GM19025 (cell line): Measurements from ENCODE around the gene KRTAP10-1.
"Not testable (repeated sequence)": the region's sequence is repeated elsewhere in the genome, so short reads cannot be mapped to it uniquely, and the experiment has no call there.

Experiments
- ATAC-seq: cut with Tn5 transposase; IDR thresholded peaks from one replicate; pipeline ENCODE4 v1.9.1; 2021; ENCODE audit warnings: mild to moderate bottlenecking, low read depth, moderate library complexity; ENCODE audit not compliant: unreplicated experiment

Gene KRTAP10-1, protein sequence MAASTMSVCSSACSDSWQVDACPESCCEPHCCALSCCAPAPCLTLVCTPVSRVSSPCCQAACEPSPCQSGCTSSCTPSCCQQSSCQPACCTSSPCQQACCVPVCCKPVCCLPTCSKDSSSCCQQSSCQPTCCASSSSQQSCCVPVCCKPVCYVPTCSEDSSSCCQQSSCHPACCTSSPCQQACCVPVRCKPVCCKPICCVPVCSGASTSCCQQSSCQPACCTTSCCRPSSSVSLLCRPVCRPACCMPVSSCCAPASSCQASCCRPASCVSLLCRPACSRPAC

DNA sequence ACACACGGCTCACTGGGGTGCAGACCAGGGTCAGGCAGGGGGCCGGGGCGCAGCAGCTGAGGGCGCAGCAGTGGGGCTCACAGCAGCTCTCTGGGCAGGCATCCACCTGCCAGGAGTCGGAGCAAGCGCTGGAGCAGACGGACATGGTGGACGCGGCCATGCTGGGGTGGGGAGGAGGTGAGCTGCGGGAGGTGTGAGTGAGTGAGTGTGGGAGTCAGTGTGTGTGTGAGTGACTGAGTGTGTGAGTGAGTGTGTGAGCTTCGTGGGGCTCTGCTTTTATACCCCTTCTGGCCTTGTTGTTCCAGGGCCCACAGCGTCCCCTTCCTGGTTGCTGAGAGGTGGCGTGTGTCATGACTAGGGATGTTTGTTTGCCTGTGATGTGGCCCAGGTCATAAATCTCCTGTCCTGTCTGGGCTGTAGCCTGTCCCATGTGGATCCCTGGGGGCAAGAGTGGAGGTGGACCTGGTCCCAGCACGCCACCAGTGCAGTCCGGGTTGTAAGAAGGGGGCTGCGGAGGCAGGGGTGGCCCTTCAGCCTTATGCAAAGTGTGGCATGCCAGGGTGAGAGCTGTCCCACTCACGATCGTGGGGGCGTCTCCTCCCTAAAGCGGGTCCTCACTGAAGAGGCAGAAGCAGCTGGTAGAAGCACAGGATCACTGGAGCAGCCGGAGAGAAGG, at the start of gene KRTAP10-1:
TSS of gene KRTAP10-1 (minus strand) at position 205 of the 676 bp plus-strand sequence. CDS start at position 160, 45 bp downstream.
- no peak for ATAC-seq

DNA sequence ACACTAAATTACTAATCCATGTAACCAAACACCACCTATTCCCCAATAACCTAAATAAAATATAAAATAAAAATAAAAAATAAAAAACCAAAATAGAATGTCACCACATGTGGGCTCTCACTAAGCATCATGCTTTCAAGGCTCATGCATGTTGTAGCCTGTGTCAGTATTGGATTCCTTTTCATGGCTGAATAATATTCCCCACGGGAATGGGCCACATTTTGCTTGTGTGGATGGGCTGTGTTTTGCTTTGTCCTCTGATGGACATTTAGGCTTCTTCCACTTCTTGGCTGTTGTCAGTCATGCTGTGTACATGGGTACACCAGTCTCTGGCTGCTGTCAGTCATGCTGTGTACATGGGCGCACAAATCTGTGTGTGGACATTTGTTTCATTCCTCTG, 49.1 kb upstream of the KRTAP10-1 start:
- ATAC-seq, result no peak

DNA sequence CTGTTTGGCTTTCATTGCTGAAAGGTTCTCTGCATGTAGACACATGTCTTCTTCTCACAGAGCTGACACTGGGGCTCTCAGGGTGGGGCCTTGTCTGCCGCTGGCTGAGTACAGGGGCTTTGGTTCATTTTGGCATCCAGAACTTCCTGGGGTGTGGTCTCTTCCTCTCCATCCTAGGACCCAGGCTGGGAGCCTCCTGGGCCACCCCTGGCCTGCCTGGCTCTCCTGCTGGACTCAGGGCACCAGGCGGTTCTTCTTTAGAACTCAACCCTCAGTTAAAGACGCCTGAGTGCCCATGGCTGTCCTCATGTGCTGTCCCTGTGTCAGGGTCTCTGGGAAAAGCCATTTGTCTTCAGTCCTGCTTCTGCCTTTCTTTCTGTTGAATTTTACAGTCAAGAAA, 45.9 kb upstream of the KRTAP10-1 start:
- no peak for ATAC-seq

DNA sequence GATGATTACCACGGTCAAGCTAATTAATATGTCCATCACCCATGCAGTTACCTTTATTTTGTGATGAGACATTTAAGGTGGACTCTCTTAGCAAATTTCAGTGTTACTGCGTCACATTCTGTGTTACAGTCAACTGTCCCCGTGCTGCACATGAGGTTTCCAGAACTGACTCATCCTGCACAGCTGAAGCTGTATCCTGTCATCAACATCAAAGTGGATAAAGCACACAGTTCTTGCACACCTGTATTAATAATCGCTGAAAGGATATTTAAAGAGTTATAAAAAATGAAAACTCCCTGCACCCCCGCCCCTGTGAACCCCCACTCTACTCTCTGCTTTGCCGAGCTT, 43.8 kb upstream of the KRTAP10-1 start:
- no peak for ATAC-seq

DNA sequence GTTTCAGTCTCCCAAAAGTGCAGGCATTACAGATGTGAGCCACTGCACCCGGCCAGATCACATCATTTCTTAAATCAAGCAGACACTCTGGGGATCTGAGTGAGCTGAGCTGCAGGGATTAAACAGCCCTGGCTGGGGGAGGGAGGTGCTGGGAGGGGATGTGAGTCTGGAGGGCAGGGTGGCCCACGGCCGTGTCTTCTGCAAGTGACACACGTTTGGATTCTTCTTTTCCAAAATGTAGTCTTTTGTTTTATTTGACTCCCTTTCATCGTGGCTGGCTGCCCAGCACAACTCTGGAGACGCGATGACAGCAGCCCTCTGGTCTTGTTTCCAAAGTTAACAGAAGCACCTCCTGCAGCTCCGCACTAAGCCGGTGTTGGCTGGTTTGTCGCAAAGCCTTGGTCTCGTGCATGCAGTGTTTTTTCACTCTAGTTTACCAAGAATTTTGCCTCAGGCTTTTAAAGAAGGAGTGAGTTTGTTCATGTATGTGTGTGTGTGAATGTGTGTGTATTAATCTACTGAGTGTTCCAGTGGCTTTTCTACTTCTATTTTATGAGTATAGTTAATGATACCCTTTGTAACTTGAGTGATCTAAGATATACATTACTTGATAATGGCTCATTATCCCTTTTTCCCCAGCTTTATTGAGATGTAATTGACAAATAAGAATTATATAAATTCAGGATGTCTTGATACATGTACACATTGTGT, 43.2 kb upstream of the KRTAP10-1 start:
- ATAC-seq, result no peak

DNA sequence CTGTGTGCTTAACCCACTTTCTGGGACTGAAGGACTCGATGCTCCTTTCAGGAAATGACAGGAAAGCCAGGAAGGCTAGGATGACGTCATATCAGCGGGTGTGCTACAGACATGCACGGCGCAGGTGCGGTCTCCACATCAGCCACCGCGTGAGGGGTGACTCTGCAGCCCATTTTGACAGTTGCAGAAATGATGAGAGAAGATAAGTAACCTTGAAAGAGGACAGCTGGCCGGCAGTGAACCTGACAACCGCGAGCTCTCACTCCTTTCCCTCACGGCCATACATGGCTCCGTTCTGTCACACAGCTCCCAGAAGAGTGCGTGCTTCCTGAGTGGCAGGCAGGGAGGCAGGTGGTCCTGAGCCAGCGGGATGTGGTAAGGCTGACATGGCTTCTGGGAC, 42.1 kb upstream of the KRTAP10-1 start:
- ATAC-seq, result no peak

DNA sequence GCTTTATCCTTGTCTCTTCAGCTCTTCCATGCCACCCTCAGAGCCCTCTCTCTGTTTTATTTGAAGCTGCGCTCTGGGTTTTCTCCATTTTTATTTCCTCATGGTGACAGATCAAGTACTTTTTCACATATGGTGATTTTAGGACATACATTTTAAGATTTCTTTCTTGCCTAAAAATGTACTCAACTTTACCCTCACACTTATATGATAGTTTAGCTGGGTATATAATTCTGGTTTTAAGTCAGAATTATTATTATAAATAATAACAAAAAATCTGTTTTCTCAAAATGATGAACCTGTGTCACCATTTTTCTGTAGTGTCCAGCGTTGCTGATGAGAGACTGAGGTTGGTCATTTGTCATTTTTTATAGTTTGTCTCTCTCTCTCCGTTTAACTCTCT, 41.2 kb upstream of the KRTAP10-1 start:
- no peak for ATAC-seq

DNA sequence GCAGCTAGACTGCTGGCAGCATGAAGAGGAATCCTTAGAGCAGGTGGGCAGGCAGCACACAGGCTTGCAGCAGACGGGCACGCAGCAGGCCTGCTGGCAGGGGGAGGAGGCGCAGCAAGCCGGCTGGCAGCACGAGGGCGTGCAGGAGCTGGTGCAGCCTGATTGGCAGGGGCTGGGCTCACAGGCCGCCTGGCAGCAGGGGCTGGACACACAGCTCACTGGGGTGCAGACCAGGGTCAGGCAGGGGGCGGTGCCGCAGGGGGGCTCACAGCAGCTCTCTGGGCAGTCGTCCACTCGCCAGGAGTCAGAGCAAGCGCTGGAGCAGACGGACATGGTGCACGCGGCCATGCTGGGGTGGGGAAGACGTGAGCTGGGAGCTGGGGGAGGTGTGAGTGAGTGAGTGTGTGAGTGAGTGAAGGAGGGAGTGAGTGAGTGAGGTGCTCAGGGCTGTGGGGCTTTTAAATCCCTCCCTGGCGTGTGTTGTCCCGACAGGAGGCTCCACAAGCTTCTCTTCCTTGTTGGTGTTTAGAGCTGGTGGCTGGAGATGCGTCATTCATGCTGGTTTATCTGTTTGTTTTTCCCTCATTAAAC, 40.3 kb upstream of the KRTAP10-1 start, which contains the start of gene KRTAP10-5:
TSS of gene KRTAP10-5 (minus strand) at position 374 of the 591 bp plus-strand sequence. CDS start at position 348, 26 bp downstream.
- not testable (repeated sequence) for ATAC-seq

DNA sequence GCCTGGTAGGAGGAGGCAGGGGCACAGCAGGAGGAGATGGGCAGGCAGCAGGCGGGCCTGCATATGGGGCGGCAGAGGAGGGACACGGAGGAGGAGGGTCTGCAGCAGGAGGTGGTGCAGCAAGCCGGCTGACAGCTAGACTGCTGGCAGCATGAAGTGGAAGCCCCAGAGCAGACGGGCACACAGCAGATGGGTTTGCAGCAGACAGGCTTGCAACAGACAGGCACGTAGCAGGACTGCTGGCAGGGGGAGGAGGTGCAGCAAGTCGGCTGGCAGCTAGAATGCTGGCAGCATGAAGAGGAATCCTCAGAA, 39.8 kb upstream of the KRTAP10-1 start:
- ATAC-seq, result no peak

DNA sequence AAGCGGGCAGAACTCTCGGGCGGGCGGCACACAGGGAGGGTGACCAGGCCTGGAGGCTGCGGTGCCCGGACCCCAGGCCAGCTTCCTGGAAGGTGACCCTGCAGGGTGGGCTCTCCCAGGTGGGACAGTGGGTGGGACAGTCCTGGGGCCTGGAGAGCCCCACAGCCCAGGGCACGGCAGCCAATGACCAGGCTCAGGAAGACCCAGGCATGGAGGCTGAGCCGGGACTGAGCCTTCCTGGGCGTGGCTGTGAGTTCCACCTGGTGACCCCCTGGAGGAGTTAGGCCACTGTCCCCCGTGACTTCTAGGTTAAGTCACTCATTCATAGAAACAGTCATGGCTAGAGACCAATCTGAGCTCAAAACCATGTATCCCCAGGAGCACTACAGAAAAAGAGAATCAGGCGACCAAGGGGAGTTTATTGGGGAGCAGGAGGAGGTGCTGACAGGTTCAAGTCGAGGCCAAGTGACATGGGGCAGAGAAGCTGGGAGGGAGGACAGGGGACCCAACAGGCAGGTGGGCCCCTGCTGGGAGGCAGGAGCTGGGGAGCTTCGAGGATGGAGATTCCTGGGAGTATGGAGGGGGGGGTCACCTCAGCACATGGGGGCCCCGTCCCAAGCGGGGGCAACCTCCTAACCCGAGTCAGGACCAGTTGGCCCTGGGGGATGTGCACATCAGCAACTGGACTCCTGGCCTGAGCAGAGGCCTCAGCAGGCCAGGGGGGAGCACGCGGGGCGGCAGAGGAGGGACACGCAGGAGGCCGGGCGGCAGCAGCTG, 39.2 kb upstream of the KRTAP10-1 start:
- ATAC-seq, result no peak

DNA sequence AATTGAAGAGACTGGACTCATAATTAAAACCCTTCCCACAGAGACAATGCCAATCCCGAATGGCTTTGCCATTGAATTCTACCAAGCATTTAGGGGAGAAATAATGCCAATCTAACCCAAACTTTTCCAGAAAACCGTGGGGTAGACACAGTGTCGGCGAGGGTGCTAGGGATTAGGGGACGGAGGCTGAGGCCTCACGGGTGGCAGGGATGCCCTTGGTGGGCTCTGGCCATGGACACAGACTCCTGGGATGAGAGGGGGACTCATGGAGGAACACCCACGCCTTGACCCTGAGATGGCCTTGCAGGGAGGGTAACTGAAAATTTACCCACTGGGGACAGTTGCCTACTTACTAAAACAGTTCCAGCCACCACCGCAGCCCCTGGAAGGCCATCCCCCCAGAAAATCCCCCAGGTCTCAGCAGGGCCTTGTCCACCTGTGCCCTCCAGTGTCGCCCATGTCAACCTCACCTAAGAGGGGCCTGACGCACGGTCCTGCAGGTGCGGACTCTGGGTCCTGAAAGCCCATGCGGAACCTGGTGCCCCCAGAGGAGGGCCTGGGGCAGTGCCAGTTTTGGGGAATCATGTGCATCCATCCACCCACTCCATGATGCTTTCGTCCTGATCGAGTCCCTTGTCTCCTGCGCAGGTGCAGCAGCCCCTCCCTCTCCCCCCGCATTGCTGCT, 38.5 kb upstream of the KRTAP10-1 start:
- no peak for ATAC-seq

DNA sequence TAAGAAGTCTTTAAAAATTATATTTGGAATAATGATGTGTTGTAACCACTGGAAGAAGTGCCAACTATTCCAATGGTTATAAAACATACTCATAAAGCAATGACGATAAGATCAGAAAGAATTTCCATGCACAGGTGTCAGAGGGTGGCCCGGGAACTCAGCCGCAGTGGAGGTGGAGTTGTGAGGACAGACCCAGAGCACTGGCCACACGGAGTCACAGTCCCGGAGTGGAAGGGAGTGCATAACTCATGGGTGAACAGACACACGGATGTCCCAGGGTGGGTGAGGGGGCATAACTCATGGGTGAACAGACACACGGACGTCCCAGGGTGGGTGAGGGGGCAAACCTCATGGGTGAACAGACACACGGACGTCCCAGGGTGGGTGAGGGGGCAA, 36.0 kb upstream of the KRTAP10-1 start:
- no peak for ATAC-seq

DNA sequence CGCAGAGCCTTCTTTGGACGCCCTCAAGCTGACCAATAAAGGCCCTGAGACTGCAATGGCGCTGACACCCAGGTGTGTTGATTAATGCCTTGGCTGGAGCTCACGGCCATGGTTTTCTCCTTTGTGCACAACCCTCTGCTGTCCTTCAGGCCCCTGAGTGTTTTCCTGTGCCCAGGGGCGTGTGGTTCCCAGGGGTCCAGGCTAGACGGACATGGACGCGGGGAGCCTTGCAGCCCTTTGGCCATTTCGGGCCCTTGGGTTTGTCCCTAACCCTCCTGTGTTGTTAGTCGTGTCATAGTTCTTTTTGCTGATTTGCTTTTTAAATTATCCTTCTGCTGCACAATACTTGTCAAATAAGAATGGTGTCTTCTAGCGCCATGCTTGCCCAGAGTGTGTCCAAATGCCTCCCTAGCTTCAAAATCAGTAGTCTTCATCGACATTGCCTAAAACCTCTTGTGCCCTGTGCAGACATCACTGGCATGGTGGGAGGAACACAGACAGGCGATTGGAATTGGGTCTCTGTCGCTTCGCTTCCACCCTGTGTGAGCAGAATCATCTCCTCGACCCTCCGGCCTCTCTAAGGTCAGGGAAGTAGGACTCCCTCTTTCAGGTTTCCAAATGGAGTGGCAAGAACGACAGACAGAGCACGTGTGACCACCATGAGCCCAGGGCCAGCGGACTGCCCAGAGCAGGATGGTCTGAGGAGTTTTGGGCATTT, 35.5 kb upstream of the KRTAP10-1 start:
- no peak for ATAC-seq

DNA sequence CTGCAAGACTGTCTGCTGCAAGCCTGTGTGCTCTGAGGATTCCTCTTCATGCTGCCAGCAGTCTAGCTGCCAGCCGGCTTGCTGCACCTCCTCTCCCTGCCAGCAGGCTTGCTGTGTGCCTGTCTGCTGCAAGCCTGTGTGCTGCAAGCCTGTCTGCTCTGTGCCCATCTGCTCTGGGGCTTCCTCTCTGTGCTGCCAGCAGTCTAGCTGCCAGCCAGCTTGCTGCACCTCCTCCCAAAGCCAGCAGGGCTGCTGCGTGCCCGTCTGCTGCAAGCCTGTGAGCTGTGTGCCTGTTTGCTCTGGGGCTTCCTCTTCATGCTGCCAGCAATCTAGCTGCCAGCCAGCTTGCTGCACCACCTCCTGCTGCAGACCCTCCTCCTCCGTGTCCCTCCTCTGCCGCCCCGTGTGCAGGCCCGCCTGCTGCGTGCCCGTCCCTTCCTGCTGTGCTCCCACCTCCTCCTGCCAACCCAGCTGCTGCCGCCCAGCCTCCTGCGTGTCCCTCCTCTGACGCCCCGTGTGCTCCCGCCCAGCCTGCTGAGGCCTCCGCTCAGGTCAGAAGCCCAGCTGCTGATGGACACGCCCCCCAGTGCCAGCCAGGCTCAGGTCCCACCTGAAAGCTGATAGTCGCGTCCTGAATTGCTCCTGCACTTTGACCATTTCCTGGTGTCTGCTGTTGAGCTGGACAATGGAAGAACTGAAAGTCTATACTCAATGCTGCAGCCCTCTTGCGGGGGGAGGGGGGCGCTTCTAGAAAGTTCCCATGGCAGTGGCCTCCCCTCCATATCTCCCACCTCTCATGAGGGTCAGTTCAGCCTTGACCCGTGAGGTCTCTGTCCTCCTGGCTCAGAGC, 34.7 kb upstream of the KRTAP10-1 start:
- ATAC-seq, result no peak

DNA sequence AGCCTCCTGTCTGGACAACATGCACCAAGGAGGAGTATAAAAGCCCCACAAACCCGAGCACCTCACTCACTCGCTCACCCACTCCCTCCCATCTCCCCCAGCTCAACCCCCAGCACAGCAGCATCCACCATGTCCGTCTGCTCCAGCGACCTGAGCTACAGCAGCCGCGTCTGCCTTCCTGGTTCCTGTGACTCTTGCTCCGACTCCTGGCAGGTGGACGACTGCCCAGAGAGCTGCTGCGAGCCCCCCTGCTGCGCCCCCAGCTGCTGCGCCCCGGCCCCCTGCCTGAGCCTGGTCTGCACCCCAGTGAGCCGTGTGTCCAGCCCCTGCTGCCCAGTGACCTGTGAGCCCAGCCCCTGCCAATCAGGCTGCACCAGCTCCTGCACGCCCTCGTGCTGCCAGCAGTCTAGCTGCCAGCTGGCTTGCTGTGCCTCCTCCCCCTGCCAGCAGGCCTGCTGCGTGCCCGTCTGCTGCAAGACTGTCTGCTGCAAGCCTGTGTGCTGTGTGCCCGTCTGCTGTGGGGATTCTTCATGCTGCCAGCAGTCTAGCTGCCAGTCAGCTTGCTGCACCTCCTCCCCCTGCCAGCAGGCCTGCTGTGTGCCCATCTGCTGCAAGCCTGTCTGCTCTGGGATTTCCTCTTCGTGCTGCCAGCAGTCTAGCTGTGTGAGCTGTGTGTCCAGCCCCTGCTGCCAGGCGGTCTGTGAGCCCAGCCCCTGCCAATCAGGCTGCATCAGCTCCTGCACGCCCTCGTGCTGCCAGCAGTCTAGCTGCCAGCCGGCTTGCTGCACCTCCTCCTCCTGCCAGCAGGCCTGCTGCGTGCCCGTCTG, 33.8 kb upstream of the KRTAP10-1 start, which contains the start of gene KRTAP10-4:
TSS of gene KRTAP10-4 (plus strand) at position 100 of the 827 bp plus-strand sequence. CDS start at position 130, 30 bp downstream.
- not testable (repeated sequence) for ATAC-seq

DNA sequence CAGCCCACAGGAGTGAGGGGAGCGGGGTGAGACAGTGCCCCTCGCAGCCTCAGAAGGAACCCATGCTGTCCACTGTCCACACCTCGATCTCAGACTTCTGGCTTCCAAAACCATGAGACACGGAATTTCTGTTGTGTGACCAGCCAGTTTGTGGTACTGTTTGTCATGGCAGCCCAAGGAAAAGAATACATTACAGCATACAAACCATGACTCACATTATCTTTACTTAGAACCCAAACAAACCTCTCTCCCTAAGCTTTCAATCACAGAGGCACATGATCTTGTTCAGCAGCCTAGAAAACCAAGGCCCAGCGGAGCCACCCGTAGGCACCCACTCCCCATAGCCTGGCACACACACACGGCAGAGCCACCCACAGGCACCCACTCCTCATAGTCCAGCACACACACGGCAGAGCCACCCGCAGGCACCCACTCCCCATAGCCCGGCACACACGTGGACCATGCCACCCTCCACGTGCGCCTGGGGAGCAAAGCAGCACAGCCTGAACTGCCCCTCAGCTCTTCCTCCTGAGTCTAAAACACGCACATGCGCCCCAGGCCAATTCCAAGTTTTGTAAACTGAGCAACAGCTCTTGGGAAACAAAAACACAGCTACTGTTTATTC, 33.1 kb upstream of the KRTAP10-1 start:
- ATAC-seq, result no peak
